Measurements from ENCODE around the gene ZNF613.

- no peak for TF ChIP-seq POLR2A (IDR thresholded peaks at IDR 0.05)
- no peak for TF ChIP-seq CTCF (IDR thresholded peaks at IDR 0.05)
Observed at GRCh38 chr19:51977346-51977745, 50.1 kb downstream of the ZNF613 start.
